HL-60 (cell line): ENCODE results near the gene NR4A1.

Source experiments
- DNase-seq, 2 experiments: peaks; one replicate each; pipeline ENCODE4 v3.0.0-alpha.2; 2010 to 2020; ENCODE audit warnings: low read depth in 1 of 2, low spot score in 1 of 2
- H3K27ac ChIP-seq: fragments of 250-450 bp; sonication (Bioruptor Pico); replicated peaks from 2 replicates; pipeline ENCODE4 v1.5.1; 2020; ENCODE audit warnings: mild to moderate bottlenecking, moderate library complexity
- H3K27me3 ChIP-seq: fragments of 250-450 bp; sonication (Bioruptor Pico); 2 replicates; pipeline ENCODE4 v1.5.1; 2021; ENCODE audit warnings: mild to moderate bottlenecking, moderate library complexity; ENCODE audit not compliant: insufficient read depth, poor library complexity, severe bottlenecking
- H3K4me3 ChIP-seq: replicated peaks from 2 replicates; pipeline ENCODE4 v1.5.1; 2011; ENCODE audit warnings: mild to moderate bottlenecking, control low read depth, low read length; ENCODE audit not compliant: insufficient read depth
- GABPA ChIP-seq: IDR thresholded peaks from 2 replicates; pipeline ENCODE4 v1.6.1; 2012; ENCODE audit warnings: low read depth
- POLR2AphosphoS5 ChIP-seq: IDR thresholded peaks from 2 replicates; pipeline ENCODE4 v1.6.1; 2012; ENCODE audit warnings: low read depth
- SPI1 ChIP-seq: IDR thresholded peaks from 2 replicates; pipeline ENCODE4 v1.6.1; 2012; ENCODE audit warnings: low read depth, mild to moderate bottlenecking, borderline replicate concordance
- TF ChIP-seq, protein P1 (sequence below): IDR thresholded peaks from one replicate; pipeline ENCODE4 v1.5.1; 2011; ENCODE audit warnings: low read length, control low read depth, inconsistent platforms; ENCODE audit not compliant: insufficient read depth
- TF ChIP-seq, protein P2 (sequence below): IDR thresholded peaks from 2 replicates; pipeline ENCODE4 v1.6.1; 2012; ENCODE audit warnings: low read depth; ENCODE audit not compliant: insufficient replicate concordance

NR4A1 gene

GRCh38 chr12:52010692-52011601 lies 40.3 kb upstream of the NR4A1 start:
- Histone ChIP-seq H3K4me3 (no peak overlapping the region), H3K27ac (no peak overlapping the region), H3K27me3 (peaks cover 23% of the 10 kb centered on the region)
- no peak for DNase-seq
- TF ChIP-seq POLR2AphosphoS5 (no peak), GABPA (no peak), SPI1 (no peak)
- TF ChIP-seq, protein P1, sequence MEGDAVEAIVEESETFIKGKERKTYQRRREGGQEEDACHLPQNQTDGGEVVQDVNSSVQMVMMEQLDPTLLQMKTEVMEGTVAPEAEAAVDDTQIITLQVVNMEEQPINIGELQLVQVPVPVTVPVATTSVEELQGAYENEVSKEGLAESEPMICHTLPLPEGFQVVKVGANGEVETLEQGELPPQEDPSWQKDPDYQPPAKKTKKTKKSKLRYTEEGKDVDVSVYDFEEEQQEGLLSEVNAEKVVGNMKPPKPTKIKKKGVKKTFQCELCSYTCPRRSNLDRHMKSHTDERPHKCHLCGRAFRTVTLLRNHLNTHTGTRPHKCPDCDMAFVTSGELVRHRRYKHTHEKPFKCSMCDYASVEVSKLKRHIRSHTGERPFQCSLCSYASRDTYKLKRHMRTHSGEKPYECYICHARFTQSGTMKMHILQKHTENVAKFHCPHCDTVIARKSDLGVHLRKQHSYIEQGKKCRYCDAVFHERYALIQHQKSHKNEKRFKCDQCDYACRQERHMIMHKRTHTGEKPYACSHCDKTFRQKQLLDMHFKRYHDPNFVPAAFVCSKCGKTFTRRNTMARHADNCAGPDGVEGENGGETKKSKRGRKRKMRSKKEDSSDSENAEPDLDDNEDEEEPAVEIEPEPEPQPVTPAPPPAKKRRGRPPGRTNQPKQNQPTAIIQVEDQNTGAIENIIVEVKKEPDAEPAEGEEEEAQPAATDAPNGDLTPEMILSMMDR: no peak
- TF ChIP-seq, protein P2, sequence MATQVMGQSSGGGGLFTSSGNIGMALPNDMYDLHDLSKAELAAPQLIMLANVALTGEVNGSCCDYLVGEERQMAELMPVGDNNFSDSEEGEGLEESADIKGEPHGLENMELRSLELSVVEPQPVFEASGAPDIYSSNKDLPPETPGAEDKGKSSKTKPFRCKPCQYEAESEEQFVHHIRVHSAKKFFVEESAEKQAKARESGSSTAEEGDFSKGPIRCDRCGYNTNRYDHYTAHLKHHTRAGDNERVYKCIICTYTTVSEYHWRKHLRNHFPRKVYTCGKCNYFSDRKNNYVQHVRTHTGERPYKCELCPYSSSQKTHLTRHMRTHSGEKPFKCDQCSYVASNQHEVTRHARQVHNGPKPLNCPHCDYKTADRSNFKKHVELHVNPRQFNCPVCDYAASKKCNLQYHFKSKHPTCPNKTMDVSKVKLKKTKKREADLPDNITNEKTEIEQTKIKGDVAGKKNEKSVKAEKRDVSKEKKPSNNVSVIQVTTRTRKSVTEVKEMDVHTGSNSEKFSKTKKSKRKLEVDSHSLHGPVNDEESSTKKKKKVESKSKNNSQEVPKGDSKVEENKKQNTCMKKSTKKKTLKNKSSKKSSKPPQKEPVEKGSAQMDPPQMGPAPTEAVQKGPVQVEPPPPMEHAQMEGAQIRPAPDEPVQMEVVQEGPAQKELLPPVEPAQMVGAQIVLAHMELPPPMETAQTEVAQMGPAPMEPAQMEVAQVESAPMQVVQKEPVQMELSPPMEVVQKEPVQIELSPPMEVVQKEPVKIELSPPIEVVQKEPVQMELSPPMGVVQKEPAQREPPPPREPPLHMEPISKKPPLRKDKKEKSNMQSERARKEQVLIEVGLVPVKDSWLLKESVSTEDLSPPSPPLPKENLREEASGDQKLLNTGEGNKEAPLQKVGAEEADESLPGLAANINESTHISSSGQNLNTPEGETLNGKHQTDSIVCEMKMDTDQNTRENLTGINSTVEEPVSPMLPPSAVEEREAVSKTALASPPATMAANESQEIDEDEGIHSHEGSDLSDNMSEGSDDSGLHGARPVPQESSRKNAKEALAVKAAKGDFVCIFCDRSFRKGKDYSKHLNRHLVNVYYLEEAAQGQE: no peak

GRCh38 chr12:52011602-52012214 lies 39.5 kb upstream of the NR4A1 start:
- no peak for DNase-seq
- no peak overlapping the region for H3K4me3 ChIP-seq
- H3K27ac ChIP-seq: no peak overlapping the region
- peaks cover 16% of the 10 kb centered on the region for H3K27me3 ChIP-seq
- no peak for TF ChIP-seq GABPA
- TF ChIP-seq, protein P2: no peak
- no peak for TF ChIP-seq POLR2AphosphoS5
- TF ChIP-seq SPI1: no peak
- TF ChIP-seq, protein P1: no peak

DNA sequence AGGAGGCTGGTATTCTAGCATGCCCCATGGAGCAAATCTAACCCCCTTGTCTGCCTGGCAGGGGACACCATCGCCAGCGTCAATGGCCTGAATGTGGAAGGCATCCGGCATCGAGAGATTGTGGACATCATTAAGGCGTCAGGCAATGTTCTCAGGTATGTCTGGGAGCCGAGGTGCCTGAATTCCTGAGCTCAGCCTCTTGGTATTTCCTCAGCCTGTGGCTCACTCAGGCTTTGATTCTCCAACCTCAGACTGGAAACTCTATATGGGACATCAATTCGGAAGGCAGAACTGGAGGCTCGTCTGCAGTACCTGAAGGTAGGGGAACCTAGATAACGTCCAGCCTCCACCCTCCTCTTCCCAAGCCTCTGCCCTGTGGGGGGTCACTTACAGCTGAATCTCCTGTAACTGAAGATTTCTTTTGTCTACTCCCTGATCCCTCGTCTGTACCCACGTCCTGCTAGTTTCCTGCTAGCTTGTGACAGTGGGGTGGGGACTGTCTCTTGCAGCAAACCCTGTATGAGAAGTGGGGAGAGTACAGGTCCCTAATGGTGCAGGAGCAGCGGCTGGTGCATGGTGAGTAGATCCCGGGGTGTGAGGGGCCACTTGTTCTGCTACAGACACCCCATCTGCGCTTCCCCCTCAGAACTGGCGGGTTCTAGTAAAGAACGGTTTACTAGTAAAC lies 37.5 kb upstream of the NR4A1 start:
- DNase-seq: no peak
- Histone ChIP-seq H3K27ac (no peak overlapping the region), H3K27me3 (peaks cover 2% of the 10 kb centered on the region), H3K4me3 (no peak overlapping the region)
- TF ChIP-seq, protein P1: no peak
- TF ChIP-seq GABPA (no peak), POLR2AphosphoS5 (no peak), SPI1 (no peak)
- TF ChIP-seq, protein P2: no peak
